Testis (tissue), 3 donors: ENCODE data around the gene BCKDK. TPM values are rescaled to one million over a fixed set of nuclear protein-coding genes. Genes with fewer than 3 reads are reported as not detected.
A peak's percentile ranks its signal among the peaks of the same experiment; 100 is the strongest.

Experiments
- DNase-seq: peaks from one replicate; pipeline ENCODE4 v3.0.0-alpha.2; 2019
- H3K27ac ChIP-seq, 2 donors: fragments of 200-600 bp; sonication (generic); one replicate each; pipeline ENCODE4 v1.5.1; 2019
- H3K27me3 ChIP-seq: fragments of 200-600 bp; sonication (generic); one replicate; pipeline ENCODE4 v1.5.1; 2019
- H3K36me3 ChIP-seq: fragments of 200-600 bp; sonication (generic); one replicate; pipeline ENCODE4 v1.5.1; 2017; ENCODE audit warnings: low read depth; ENCODE audit errors: missing control alignments
- H3K4me1 ChIP-seq: fragments of 200-600 bp; sonication (generic); one replicate; pipeline ENCODE4 v1.5.1; 2019
- H3K4me3 ChIP-seq, 2 donors: fragments of 200-600 bp; sonication (generic); one replicate each; pipeline ENCODE4 v1.5.1; 2017 to 2019
- H3K9me3 ChIP-seq: fragments of 200-600 bp; sonication (generic); one replicate; pipeline ENCODE4 v1.5.1; 2017
- POLR2A ChIP-seq: fragments of 450-650 bp; IDR thresholded peaks from one replicate; pipeline ENCODE4 v1.6.1; 2017; ENCODE audit warnings: antibody characterized with exemption, mild to moderate bottlenecking, moderate library complexity
- WGBS, 2 donors: methylation state at CpG; one replicate each; pipeline ENCODE4 v1.1.5; 2018; 5-methylcytosine and 5-hydroxymethylcytosine counted together
- intact Hi-C: fragments of 100-400 bp; cut with DNase I; formaldehyde crosslinking; loops from one replicate; pipeline ENCODE4 v1.15.1; 2023; ENCODE audit warnings: low total_unique reads
- polyA plus RNA-seq: library from polyadenylated mRNA; stranded (reverse); fragments of 350-450 nt; fragmentation: Illumina TruSeq; extraction: RNeasy Lipid Tissue Mini Kit (QIAGEN cat#74804); gene quantifications from one replicate; pipeline ENCODE4 v1.2.3, GENCODE V29; 2014; ENCODE audit warnings: low read depth, low replicate concordance; ENCODE audit not compliant: insufficient read depth
- total RNA-seq, 2 donors: library from RNA; depleted of rRNA; stranded (reverse); fragments of >200 nt; gene quantifications; one replicate each; pipeline ENCODE4 v1.2.3, GENCODE V29; 2016
- TF ChIP-seq, protein P1 (sequence below), 3 experiments: fragments of 450-650 bp in 2 of 3; fragments of 200-600 bp in 1 of 3; sonication (generic) in 1 of 3; IDR thresholded peaks; one replicate each; pipeline ENCODE4 v1.5.1; 2016 to 2019; ENCODE audit warnings: antibody characterized with exemption in 3 of 3, mild to moderate bottlenecking in 2 of 3, moderate library complexity in 1 of 3

The BCKDK gene
- total and polyA plus RNA-seq, 3 donors from 2014 or later: 34.5 to 69.1 (median 68.8) TPM

DNA sequence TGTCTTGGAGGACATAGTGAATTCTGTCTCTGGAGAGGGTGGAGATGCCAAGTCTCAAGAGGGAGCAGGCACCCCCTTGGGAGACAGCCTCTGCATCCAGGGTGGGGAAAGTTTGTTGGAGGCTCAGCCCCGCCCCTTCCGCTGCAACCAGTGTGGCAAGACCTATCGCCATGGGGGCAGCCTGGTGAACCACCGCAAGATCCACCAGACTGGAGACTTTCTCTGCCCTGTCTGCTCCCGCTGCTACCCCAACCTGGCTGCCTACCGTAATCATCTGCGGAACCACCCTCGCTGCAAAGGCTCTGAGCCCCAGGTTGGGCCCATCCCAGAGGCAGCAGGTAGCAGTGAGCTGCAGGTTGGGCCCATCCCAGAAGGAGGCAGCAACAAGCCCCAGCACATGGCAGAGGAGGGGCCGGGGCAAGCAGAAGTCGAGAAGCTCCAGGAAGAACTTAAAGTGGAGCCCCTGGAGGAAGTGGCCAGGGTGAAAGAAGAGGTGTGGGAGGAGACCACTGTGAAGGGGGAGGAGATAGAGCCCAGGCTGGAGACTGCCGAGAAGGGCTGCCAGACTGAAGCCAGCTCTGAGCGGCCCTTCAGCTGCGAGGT lies 28.7 kb upstream of the BCKDK start:
- TF ChIP-seq POLR2A: no peak
- TF ChIP-seq, protein P1, sequence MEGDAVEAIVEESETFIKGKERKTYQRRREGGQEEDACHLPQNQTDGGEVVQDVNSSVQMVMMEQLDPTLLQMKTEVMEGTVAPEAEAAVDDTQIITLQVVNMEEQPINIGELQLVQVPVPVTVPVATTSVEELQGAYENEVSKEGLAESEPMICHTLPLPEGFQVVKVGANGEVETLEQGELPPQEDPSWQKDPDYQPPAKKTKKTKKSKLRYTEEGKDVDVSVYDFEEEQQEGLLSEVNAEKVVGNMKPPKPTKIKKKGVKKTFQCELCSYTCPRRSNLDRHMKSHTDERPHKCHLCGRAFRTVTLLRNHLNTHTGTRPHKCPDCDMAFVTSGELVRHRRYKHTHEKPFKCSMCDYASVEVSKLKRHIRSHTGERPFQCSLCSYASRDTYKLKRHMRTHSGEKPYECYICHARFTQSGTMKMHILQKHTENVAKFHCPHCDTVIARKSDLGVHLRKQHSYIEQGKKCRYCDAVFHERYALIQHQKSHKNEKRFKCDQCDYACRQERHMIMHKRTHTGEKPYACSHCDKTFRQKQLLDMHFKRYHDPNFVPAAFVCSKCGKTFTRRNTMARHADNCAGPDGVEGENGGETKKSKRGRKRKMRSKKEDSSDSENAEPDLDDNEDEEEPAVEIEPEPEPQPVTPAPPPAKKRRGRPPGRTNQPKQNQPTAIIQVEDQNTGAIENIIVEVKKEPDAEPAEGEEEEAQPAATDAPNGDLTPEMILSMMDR (IDR thresholded peaks at IDR 0.05): no peak
- Histone ChIP-seq H3K4me1 (peaks cover 31% of the 10 kb centered on the region), H3K9me3 (no peaks in the 10 kb centered on the region), H3K27ac (no peak overlapping the region), H3K27me3 (no peaks in the 10 kb centered on the region), H3K4me3 (no peak overlapping the region), H3K36me3 (no peaks in the 10 kb centered on the region)
- intact Hi-C loops: no loop called here
- WGBS, 2 donors: 84 to 88% methylated on average over 12 to 13 of the region's 13 CpGs
- no peak for DNase-seq

DNA sequence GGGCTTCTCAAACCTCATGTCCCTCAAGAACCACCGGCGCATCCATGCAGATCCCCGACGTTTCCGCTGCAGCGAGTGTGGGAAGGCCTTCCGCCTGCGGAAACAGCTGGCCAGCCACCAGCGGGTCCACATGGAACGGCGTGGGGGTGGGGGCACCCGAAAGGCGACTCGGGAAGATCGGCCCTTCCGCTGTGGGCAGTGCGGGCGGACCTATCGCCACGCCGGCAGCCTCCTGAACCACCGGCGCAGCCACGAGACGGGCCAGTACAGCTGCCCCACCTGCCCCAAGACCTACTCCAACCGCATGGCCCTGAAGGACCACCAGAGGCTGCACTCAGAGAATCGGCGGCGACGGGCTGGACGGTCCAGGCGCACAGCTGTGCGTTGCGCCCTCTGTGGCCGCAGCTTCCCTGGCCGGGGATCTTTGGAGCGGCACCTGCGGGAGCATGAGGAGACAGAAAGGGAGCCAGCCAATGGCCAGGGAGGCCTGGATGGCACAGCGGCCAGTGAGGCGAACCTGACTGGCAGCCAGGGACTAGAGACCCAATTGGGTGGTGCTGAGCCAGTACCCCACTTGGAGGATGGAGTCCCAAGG lies 28.1 kb upstream of the BCKDK start:
- Histone ChIP-seq H3K4me3 (no peak overlapping the region), H3K4me1 (peaks cover 31% of the 10 kb centered on the region), H3K9me3 (no peaks in the 10 kb centered on the region), H3K27me3 (no peaks in the 10 kb centered on the region), H3K36me3 (no peaks in the 10 kb centered on the region), H3K27ac (no peak overlapping the region)
- intact Hi-C loops: loop anchor here (10.0 kb wide), 1 partner anchor 65 kb away; no protein-coding TSS in a partner anchor
- DNase-seq: no peak
- no peak for TF ChIP-seq POLR2A
- TF ChIP-seq, protein P1 (IDR thresholded peaks at IDR 0.05): no peak
- WGBS, 2 donors: 96% methylated on average over 13 to 40 of the region's 40 CpGs

DNA sequence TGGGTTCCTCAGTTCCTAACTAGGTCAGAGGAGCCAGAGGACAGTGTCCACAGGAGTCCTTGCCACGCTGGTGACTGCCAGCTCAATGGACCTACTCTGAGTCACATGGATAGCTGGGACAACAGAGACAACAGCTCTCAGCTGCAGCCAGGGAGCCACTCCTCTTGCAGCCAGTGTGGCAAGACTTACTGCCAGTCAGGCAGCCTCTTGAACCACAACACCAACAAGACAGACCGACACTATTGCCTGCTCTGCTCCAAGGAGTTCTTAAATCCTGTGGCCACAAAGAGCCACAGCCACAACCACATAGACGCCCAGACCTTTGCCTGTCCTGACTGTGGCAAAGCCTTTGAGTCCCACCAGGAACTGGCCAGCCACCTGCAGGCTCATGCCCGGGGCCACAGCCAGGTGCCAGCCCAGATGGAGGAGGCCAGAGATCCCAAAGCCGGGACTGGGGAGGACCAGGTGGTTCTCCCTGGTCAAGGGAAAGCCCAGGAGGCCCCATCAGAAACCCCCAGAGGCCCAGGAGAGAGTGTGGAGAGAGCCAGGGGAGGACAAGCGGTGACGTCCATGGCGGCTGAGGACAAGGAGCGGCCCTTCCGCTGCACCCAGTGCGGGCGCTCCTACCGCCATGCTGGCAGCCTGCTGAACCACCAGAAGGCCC lies 27.3 kb upstream of the BCKDK start:
- no peaks in the 10 kb centered on the region for H3K9me3 ChIP-seq
- TF ChIP-seq POLR2A: no peak
- TF ChIP-seq, protein P1 (IDR thresholded peaks at IDR 0.05): no peak
- H3K4me1 ChIP-seq: peaks cover 28% of the 10 kb centered on the region
- no peaks in the 10 kb centered on the region for H3K36me3 ChIP-seq
- no peak overlapping the region for H3K27ac ChIP-seq
- intact Hi-C loops: loop anchor here (10.0 kb wide), 1 partner anchor 64 kb away; no protein-coding TSS in a partner anchor
- no peak overlapping the region for H3K4me3 ChIP-seq
- WGBS, 2 donors: 90 to 96% methylated on average over 2 to 13 of the region's 13 CpGs
- H3K27me3 ChIP-seq: no peaks in the 10 kb centered on the region
- DNase-seq: no peak

DNA sequence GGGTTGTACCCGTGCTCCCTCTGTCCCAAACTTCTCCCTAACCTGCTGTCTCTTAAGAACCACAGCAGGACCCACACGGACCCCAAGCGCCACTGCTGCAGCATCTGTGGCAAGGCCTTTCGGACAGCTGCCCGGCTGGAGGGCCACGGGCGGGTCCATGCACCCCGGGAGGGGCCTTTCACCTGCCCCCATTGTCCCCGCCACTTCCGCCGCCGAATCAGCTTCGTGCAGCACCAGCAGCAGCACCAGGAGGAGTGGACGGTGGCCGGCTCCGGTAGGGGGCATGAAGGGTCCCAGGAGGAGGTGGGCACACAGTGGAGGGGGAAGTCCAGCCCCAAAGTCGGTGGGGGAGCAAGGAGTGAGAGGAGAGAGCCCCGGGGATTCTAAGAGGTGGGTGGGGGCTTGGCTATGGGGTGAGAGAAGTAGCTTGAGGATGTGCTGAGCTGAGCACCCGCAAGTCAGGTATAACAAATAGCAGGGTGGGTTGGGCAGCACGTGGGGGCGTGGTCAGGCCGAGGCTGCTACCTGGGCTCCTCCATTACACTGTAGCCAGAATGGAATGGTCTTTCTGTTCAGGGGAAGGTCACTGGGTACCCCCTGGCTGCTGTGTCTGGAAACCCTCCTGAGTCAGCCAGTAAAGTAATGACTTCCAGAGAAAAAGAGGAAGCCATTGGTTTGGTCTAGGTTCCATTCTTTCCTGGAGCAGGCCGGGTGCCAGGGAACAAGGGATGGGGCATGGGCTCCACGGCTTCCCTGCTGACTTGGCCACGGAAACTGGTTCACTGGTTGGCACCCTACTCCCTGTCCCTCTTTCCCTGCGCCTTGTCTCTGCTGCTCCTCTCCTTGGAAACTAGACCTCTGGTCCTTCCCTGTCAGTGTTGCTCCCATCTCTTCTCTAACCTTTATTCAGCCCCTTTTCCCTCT lies 26.5 kb upstream of the BCKDK start:
- DNase-seq: no peak
- Histone ChIP-seq H3K9me3 (no peaks in the 10 kb centered on the region), H3K4me1 (peaks cover 28% of the 10 kb centered on the region), H3K4me3 (no peak overlapping the region), H3K27me3 (no peaks in the 10 kb centered on the region), H3K36me3 (no peaks in the 10 kb centered on the region), H3K27ac (peak overlapping the region in 1 of 2 donors; percentile 31)
- TF ChIP-seq POLR2A: no peak
- TF ChIP-seq, protein P1 (IDR thresholded peaks at IDR 0.05): no peak
- WGBS, 2 donors: 88 to 89% methylated on average over 19 to 26 of the region's 26 CpGs
- intact Hi-C loops: loop anchor here (10.0 kb wide), 1 partner anchor 63 kb away; no protein-coding TSS in a partner anchor
